ENCODE measurements around the gene FMN2. TPM values are rescaled to one million over a fixed set of nuclear protein-coding genes. Genes with fewer than 3 reads are reported as not detected.

Gene FMN2
- total RNA-seq, 1 experiment from 2014 or later, result 4.6 TPM

GRCh38 chr1:240329443-240329842, 237.8 kb downstream of the FMN2 start:
- H3K27me3 ChIP-seq (ENCODE audit: low read length), result no peaks in the 10 kb centered on the region
- no peak overlapping the region for H3K27ac ChIP-seq (ENCODE audit: low read length)
- BruUV-seq (replicated peaks), result no TSS peak
- H3K4me1 ChIP-seq (ENCODE audit: insufficient read depth, low read length), result no peaks in the 10 kb centered on the region
- POLR2A ChIA-PET (ENCODE audit: unreplicated experiment), result no interaction called here
- no peak overlapping the region for H2AFZ ChIP-seq (ENCODE audit: low read length)
- no peaks in the 10 kb centered on the region for H3F3A ChIP-seq (ENCODE audit: low read length, unreplicated experiment)
- intact Hi-C loops (cut with micrococcal nuclease), result no loop called here
- DNase-seq, result no peak
- H4K20me1 ChIP-seq (ENCODE audit: low read length), result no peaks in the 10 kb centered on the region
- H3K79me2 ChIP-seq (ENCODE audit: low read length), result no peaks in the 10 kb centered on the region
- no peaks in the 10 kb centered on the region; the same call in 1 of the 2 replicates for H3K36me3 ChIP-seq (ENCODE audit: low read depth, low read length)
- H3K9ac ChIP-seq (ENCODE audit: low read length), result no peak overlapping the region
- no peak overlapping the region for H3K4me3 ChIP-seq (ENCODE audit: low read length)
- H3K4me2 ChIP-seq (ENCODE audit: low read length), result no peak overlapping the region
- no peaks in the 10 kb centered on the region for H3K9me3 ChIP-seq (ENCODE audit: low read length)
- H3K9me2 ChIP-seq (replicated peaks; ENCODE audit: low read length), result no peaks in the 10 kb centered on the region
- CTCF ChIA-PET, result no interaction called here
- ATAC-seq, result no peak
- TF ChIP-seq EZH2phosphoT487 (IDR thresholded peaks at IDR 0.05; ENCODE audit: borderline replicate concordance, low read length) (no peak), CTCF (conservative IDR thresholded peaks at IDR 0.05; ENCODE audit: low read depth, low read length) (no peak), EZH2 (IDR thresholded peaks at IDR 0.05; ENCODE audit: low read length, unreplicated experiment) (no peak)

DNA sequence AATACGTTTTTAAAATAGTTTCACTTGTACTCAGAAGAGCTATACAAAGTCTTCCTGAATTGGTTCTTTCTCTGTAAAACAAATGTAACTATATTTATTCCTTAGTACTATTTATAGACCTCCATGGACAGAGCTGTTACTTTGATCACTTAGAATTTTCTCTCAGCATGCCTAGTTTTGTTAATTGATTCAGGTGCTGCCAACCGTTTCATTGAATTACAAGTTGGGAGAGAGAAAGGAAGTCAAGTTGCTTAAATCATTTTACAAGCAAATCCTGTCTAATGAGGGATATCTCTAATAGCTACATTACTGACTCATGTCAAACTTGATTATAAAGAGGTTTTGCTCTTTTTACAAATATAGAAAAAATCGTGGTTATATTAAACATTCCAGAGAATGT, 241.0 kb downstream of the FMN2 start:
- no peaks in the 10 kb centered on the region for H3K27me3 ChIP-seq (ENCODE audit: low read length)
- BruUV-seq (replicated peaks), result no TSS peak
- no peak overlapping the region for H3K9ac ChIP-seq (ENCODE audit: low read length)
- DNase-seq, result no peak
- H3K4me2 ChIP-seq (ENCODE audit: low read length), result no peak overlapping the region
- no peak for ATAC-seq
- no peaks in the 10 kb centered on the region; the same call in 1 of the 2 replicates for H3K36me3 ChIP-seq (ENCODE audit: low read depth, low read length)
- H3K4me1 ChIP-seq (ENCODE audit: insufficient read depth, low read length), result no peaks in the 10 kb centered on the region
- H3K79me2 ChIP-seq (ENCODE audit: low read length), result no peaks in the 10 kb centered on the region
- intact Hi-C loops (cut with micrococcal nuclease), result no loop called here
- POLR2A ChIA-PET (ENCODE audit: unreplicated experiment), result no interaction called here
- no peaks in the 10 kb centered on the region for H3K9me2 ChIP-seq (replicated peaks; ENCODE audit: low read length)
- TF ChIP-seq EZH2phosphoT487 (IDR thresholded peaks at IDR 0.05; ENCODE audit: borderline replicate concordance, low read length) (no peak), CTCF (conservative IDR thresholded peaks at IDR 0.05; ENCODE audit: low read depth, low read length) (no peak), EZH2 (IDR thresholded peaks at IDR 0.05; ENCODE audit: low read length, unreplicated experiment) (no peak)
- CTCF ChIA-PET, result no interaction called here
- no peak overlapping the region for H3K4me3 ChIP-seq (ENCODE audit: low read length)
- H3K27ac ChIP-seq (ENCODE audit: low read length), result no peak overlapping the region
- no peaks in the 10 kb centered on the region for H3F3A ChIP-seq (ENCODE audit: low read length, unreplicated experiment)
- H4K20me1 ChIP-seq (ENCODE audit: low read length), result no peaks in the 10 kb centered on the region
- no peak overlapping the region for H2AFZ ChIP-seq (ENCODE audit: low read length)
- no peaks in the 10 kb centered on the region for H3K9me3 ChIP-seq (ENCODE audit: low read length)

DNA sequence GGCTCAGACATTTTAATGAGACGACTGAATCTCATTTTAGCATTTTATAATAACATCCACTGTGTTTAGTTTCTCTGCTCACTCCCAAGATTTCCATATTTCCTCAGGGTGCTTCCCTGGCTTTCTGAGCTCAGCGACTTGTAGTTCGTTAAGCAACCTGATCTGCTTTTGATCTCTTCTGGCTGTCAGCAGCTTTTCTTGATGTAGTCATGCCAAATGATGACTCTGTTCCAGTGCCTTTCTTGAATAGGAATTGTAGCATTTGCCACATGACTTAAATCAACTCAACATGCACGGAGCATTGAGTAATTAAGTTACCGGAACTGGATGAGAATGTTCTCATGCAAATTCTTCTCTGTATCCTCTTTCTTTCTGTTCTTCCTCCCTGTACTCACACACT, 246.1 kb downstream of the FMN2 start:
- Histone ChIP-seq H3K27ac (ENCODE audit: low read length) (no peak overlapping the region), H3K36me3 (ENCODE audit: low read depth, low read length) (no peaks in the 10 kb centered on the region; the same call in 1 of the 2 replicates), H3K4me2 (ENCODE audit: low read length) (no peak overlapping the region), H3K4me1 (ENCODE audit: insufficient read depth, low read length) (peaks cover 7% of the 10 kb centered on the region; the same call in 1 of the 2 replicates), H3K4me3 (ENCODE audit: low read length) (no peak overlapping the region), H3K27me3 (ENCODE audit: low read length) (no peaks in the 10 kb centered on the region), H3F3A (ENCODE audit: low read length, unreplicated experiment) (no peaks in the 10 kb centered on the region), H3K9me2 (replicated peaks; ENCODE audit: low read length) (no peaks in the 10 kb centered on the region), H4K20me1 (ENCODE audit: low read length) (no peaks in the 10 kb centered on the region), H3K9me3 (ENCODE audit: low read length) (no peaks in the 10 kb centered on the region), H3K9ac (ENCODE audit: low read length) (no peak overlapping the region), H2AFZ (ENCODE audit: low read length) (no peak overlapping the region), H3K79me2 (ENCODE audit: low read length) (no peaks in the 10 kb centered on the region)
- CTCF ChIA-PET, result no interaction called here
- POLR2A ChIA-PET (ENCODE audit: unreplicated experiment), result no interaction called here
- TF ChIP-seq EZH2 (IDR thresholded peaks at IDR 0.05; ENCODE audit: low read length, unreplicated experiment) (no peak), CTCF (conservative IDR thresholded peaks at IDR 0.05; ENCODE audit: low read depth, low read length) (no peak), EZH2phosphoT487 (IDR thresholded peaks at IDR 0.05; ENCODE audit: borderline replicate concordance, low read length) (no peak)
- DNase-seq, result no peak
- intact Hi-C loops (cut with micrococcal nuclease), result no loop called here
- ATAC-seq, result no peak
- no TSS peak for BruUV-seq (replicated peaks)

Measured in PC-3 (cell line).